Activated CD8-positive, alpha-beta memory T cell treated with anti-CD3 and anti-CD28 coated beads, Interleukin-2, amount 50 U/mL, for 4 hours (primary cell): ENCODE measurements around the gene GATAD2B.
"Not testable (repeated sequence)": the region's sequence is repeated elsewhere in the genome, so short reads cannot be mapped to it uniquely, and the experiment has no call there.

Source experiments
- DNase-seq: peaks from one replicate; pipeline ENCODE4 v3.0.0-alpha.2; 2020

GATAD2B gene

DNA sequence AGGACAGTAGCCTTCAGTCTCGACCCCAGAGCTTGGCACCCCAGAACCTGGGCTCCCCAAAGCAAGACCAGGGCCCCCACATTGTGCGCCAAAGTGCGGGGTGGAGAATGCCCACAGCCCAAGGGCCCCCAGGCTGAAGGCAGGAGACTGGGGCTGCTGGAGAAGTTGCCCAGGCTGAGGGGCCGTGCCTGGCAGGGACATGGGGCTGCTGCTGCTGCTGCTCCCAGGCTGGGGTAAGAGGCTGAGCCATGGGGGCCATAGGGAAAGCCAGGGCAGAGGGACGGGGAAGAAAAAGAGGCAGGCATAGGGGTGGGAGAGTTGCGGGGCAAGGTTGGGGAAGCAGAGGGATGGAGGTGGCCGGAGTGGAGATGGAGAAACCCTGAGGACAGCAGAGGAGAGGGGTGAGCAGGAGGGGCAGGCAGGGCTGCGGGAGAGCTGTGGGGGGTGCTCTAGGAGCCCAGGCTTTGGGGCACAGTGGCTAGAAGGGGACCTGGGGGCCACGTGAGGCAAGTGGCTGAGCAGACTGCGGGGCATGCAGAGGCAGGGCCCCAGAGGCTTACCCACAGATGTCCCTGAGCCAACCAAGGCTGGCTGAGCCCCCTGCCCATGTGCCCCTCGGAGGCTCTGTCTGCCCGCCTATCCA is 128.7 kb downstream of the GATAD2B start:
- no peak for DNase-seq

DNA sequence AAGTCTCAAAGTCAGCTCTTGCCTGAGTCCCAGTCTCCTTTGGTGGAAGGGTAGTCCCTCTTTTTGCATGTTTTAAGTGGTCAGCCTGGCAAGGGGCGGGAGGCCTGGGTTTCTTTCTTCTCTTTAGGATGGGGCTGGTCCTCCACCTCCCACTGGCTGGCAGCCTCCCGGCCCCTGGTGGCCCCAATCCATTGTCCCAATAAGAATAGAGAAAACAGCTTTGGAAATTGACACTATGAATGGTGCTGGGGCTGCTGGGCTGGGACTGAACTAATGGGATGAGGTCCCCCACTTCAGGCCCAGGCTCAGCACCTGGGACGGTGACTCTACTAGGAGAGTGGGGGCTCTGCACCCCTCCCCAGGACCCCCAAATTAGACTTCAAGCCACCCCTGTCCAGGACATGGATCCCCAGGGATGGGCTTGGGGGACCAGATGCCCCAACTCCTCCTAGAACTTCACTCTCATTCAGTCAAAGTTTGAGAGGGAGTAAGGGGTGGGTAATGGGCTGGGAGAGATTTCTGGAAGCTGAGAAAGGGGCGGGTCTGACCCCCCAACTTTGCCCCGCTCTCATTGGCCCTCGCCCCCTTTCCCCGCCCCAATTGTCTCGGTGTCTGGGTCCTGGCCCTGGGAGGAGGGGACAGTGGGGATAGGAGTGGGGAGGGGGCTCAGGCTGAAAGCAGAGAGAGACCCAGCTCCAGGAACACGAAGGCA is 129.4 kb downstream of the GATAD2B start:
- DNase-seq, result no peak

DNA sequence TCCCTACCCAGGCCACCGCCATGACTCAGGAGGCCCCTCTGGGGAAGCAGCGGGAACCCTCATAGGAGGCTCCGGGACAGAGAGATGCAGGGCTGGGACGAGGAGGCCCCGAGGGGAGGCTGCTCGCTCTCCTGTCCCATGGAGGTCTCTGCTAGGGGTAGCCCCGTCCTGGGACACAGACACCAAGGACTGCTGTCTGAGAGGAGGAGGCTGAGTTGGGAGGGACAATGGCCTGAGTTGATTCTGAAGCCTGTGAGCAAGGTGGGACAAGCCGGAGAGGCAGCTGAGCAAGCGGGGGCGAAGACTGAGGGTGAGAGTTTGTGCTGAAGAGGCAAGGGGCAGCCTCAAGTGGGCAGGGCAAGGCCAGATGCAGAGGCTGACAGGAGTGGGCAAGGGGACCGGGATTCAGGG is 130.1 kb downstream of the GATAD2B start:
- DNase-seq, result no peak

DNA sequence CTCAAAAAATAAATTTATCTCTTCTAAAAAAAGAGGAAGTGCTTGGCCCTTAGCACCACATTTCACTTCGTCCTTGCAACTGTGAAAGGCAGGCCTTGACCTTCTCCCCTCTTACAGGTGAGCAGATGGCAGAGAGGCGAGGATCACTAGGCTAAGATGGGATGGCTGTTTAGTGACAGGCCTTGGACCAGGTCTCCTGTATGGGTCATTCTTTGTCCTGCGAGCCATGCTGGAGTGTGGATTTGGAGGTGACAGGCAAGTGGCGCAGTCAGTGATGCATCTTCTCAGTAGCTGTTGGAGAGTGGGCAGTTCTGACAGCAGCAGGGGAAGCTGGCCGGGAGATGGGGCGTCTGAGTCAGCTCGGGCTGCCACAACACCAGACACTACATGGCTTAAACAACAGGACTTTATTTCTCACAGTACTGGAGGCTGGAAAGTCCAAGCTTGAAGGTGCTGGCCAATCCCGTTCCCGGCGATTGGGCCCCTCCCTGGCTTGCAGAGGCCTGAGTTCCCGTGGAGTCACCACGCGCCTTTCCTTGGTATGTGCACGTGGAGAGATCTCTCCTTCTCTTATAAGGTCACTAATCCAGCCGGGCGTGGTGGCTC is 131.0 kb downstream of the GATAD2B start:
- no peak for DNase-seq

DNA sequence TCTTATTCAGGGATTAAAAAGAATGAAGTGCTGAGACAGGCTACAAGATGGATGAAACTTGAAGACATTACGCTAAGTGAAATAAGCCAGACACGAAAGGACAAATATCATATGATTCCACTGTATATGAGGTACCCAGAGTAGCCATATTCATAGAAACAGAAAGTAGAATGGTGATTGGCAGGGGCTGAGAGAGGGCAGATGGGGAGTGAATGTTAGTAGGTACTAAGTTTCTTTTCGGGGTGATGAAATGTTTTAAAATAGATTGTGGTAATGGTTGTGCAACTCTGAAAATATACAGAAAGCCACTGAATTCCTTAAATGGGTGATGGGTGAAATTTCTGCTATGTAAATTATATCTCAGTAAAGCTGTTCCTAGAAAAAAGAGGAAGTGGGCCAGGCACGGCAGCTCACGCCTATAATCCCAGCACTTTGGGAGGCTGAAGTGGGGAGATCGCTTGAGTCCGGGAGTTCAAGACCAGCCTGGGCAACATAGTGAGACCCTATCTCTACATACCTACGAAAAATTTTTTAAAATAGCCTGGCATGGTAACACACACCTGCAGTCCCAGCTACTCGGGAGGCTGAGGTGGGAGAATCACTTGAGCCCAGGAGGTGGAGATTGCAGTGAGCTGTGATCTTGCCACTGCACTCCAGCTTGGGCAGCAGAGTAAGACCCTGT is 131.7 kb downstream of the GATAD2B start:
- no peak for DNase-seq

DNA sequence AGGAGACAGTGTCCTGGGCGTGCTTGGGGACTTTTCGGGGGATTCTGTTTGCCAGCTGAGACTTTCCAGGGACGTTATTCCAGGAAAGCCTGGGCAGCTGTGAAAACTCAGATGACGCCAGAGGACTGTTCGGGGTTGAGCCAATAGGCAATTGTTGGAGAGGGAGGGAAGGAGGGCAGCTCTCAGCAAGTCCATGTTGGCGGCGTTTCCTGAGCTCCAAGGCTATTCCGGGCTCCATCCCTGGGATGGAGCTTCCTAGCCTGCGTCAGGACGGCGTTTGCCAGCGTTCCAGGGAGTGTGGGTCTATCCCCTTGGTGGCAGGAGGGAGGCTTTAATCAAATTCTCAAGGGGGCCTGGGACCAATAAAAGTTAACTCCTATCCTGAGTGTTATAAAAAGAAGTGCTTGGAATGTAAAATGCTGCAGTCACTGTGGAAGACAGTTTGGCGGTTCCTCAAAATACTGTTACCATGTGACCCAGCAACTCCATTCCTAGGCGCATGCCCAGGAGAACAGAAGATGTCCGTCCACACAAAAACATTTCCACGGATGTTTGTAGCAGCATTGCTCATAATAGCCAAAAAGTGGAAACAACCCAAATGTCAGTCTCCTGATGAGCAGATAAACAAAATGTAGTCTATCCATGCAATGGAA is 132.3 kb downstream of the GATAD2B start:
- DNase-seq, result peak; percentile 12

DNA sequence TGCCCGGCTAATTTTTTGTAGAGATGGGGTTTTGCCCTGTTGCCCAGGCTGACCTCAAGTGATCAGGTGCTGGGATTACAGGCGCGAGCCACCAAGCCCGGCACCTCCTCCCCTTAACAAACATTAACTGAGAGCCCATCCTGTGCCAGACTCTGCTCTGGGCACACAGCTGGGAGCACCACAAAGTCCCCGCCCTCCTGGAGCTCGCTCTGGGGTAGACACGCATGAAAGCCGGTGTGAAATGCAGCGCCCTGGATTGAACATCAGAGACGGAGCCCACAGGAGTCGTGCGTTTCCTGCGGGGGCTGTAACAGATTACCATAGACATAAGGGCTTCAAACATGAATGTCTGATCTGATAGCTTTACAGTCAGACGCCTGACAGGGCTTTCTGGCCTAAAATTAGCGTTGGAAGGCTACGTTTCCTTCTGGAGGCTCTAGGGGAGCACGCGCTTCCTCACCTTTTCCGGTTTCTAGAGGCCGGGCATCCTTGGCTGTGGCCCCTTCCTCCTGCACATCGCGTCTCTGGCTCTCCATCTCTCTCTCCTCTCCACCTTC is 133.2 kb downstream of the GATAD2B start:
- DNase-seq, result peak; percentile 27

DNA sequence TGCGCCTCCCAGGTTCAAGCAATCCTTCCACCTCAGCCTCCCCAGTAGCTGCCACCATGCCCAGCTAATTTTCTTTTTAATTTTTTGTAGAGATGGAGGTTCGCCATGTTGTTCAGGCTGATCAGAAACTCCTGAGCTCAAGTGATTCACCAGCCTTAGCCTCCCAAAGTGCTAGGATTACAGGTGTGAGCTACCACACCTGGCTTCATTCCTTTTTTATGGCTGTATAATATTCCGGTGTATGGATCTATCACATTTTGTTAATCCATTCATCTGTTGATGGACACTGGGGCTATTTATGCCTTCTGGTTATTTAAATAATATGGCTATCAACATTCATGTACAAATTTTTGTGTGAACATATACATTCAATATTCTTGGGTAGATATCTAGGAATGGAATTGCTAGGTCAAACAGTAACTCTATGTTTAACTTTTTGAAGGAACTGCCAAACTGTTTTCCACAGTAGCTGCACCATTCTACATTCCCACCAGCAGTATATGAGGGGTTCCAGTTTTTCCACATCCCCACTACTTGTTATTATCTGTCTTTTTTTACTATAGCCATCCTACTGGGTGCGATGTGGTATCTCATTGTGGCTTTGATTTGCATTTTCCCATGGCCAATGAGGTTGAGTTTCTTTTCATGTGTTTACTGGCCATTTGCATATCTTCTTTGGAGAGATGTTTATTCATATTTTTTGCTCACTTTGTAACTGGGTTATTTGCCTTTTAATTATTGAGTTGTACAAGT is 136.6 kb downstream of the GATAD2B start:
- no peak for DNase-seq

DNA sequence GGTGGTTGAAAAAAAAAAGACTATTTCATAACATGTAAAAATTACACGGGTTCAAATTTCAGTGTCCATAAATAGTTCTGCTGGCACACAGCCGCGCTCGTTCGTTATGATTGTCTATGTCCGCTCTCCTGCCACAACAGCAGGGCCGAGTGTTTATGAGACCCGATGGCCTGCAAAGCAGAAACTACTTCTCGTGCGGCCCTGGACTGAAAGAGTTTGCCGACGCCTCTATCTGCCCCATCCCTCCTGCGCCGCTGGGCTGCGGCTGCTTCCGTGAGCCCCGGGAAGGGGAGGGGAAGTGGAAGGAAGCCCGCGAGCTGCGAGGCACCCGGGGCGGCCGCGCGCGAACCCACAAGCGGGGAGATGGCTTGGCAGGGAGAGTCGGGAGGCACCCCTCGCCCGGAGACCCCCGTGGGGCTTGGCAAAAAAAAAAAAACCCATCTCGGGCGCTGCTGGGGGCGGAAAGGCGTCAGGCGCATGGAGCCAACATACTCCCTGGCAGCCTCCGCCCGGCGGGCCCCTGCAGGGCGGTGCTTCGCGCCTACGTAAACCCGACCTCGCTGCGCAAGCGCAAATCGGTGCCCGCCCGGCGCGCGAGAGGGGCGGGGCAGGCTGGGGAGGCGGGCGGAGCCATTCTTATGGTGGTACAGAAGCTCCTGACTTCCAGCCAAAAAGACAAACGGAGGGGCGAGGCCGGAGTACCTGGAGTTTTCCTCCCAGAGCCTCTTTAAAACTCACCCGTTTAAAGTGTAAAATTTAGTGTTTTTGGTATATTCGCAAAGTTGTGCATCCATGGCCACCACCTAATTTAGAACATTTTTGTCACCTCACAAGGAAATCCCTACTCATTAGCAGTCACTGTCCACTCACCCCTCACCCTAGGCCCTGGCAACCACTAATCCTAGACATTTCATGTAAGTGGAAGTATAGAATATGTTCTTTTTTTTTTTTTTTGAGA is 139.3 kb downstream of the GATAD2B start:
- DNase-seq, result peak; percentile 92

DNA sequence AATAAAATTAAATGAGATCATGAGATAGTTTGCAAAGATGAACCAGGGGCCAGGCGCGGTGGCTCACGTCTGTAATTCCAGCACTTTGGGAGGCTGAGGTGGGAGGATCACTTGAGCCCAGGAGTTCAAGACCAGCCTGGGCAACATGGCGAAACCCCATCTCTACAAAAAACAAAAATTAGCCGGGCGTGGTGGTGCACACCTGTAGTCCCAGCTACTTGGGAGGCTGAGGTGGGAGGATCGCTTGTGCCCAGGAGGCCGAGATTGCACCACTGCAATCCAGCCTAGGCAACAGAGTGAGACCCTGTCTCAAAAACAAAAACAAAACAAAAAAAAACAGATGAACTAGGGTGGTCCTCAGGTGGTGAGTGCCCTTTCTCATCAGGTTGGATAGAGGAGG is 140.1 kb downstream of the GATAD2B start:
- not testable (repeated sequence) for DNase-seq

DNA sequence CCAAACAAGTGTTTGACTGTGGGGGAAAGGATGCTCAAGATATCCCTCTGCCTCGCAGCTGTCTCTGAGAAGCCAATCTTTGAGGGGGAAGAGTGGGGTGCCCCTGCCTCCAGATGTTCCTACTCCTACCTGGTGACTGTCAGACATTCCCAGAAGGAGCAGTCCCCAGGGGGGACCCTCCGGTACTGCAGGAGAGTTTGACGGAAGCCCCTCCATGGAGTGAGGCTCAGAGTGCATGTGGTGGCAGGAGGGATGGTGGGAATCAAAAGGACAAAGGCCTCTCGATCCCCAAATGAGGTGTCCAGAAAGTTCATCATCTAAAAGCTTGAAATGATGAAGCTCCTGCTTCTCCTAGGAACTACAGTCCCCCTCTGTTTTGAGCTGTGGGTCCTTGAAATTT is 142.2 kb downstream of the GATAD2B start:
- no peak for DNase-seq

DNA sequence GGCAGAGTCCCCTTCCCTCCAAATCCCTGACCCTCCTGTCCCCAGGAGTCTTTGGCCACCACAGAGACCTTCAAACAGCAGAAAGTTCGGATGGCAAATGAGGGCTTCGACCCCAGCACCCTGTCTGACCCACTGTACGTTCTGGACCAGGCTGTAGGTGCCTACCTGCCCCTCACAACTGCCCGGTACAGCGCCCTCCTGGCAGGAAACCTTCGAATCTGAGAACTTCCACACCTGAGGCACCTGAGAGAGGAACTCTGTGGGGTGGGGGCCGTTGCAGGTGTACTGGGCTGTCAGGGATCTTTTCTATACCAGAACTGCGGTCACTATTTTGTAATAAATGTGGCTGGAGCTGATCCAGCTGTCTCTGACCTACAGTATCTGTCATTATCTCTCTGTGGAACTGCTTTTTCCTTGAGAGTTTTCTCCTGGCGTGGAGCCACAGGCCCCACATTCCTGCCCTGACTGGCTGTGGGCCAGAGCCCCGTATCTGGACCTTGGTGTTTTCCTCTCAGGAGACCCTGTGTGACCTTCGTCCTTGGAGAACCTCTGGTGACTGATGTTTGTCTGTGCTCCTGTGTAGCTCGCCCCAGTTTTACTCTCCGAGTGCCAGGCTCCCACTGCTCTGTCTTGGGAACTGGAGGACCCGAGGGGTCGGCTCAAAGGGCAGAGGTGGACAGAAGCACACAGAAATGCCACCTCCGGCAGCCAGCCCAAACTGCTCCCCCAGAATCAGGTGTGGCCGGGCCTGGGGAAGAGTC is 142.8 kb downstream of the GATAD2B start:
- DNase-seq, result no peak

DNA sequence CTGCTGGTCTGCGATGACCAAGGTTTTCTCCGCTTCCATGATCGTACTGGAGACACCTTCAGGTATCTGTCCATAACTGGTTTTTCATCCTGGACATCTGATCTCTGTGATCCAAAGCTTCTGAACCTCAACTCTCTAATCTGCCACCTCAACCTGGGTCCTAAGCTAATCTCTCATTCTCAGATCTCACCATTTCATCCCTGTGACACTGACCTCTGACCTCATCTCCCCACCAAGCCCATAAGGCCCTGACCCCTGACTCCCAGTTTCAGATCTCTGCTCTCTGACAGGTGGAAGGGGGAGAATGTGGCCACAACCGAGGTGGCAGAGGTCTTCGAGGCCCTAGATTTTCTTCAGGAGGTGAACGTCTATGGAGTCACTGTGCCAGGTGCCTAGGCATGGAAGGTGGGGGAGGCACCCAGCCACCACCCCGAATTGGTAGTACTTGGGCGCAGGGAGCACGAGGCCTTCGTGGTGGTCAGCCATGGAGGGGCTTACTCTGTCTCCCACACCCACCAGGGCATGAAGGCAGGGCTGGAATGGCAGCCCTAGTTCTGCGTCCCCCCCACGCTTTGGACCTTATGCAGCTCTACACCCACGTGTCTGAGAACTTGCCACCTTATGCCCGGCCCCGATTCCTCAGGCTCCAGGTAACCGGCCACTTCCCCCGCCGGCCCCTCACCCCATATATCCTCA is 143.8 kb downstream of the GATAD2B start:
- no peak for DNase-seq

DNA sequence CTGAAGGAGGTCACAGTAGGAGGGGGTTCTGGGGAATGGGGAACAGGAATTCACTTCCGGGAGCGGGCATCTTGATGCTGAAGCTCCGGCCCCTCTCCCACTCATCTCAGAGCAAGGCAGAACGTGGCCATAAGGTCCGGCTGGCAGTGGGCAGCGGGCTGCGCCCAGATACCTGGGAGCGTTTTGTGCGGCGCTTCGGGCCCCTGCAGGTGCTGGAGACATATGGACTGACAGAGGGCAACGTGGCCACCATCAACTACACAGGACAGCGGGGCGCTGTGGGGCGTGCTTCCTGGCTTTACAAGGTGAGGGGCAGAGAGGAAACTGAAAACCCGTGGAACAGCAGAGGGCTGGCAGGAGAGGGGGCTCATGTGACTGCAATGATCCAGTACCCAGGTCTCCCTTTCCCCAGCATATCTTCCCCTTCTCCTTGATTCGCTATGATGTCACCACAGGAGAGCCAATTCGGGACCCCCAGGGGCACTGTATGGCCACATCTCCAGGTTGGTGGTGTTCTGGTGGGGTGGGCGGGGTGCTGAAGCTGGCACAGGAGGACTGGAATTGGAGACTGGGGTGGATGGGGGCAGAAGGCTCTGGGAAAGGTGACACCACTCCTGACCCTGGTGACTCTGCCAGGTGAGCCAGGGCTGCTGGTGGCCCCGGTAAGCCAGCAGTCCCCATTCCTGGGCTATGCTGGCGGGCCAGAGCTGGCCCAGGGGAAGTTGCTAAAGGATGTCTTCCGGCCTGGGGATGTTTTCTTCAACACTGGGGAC is 144.5 kb downstream of the GATAD2B start:
- no peak for DNase-seq

DNA sequence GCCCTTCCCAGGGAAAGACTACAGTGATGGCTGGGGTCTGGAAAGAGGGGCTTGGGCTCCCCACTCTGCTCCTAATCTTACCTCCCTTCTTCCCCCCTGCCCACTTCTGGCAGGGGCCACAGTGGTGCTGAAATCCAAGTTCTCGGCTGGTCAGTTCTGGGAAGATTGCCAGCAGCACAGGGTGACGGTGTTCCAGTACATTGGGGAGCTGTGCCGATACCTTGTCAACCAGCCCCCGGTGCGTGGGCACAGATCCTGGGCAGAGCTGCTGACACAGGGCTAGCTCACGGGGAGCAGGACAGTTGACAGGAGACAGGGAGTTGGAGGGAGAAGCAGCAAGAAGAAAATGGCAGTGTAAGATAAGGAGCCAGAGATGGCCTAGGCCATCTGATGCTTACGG is 145.1 kb downstream of the GATAD2B start:
- DNase-seq, result no peak

DNA sequence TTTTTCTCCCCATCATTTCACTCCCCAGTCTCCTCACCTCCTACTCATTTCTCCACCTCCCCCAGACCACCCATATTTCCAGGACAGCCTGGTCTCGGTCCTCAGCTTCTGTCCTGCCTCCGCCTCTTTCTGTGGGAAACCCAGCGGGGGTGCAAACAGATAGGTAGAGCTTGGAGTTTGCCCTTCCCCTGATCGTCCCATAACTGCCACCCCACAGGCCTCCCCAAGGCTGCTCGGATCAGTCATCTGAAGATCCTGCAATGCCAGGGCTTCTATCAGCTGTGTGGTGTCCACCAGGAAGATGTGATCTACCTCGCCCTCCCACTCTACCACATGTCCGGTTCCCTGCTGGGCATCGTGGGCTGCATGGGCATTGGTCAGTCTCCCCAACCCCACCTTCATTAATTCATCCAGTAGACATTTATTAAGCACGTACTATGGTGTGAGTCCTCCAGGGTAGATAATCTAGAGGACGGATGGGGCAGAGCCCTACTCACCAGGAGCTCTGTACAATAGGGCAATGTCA is 145.9 kb downstream of the GATAD2B start:
- DNase-seq, result no peak

DNA sequence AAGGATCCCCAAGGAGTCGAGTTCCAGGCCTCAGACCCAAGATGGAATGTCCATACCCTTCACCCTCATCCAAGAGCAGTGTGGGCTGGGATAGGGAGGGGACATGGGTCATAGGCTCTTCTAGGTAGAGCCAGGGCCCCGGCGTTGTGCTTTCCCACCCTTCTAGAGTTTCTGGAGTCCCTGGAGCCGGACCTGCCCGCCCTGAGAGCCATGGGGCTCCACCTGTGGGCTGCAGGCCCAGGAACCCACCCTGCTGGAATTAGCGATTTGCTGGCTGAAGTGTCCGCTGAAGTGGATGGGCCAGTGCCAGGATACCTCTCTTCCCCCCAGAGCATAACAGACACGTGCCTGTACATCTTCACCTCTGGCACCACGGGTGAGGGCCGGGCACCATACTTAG is 146.4 kb downstream of the GATAD2B start:
- no peak for DNase-seq
